ENCODE measurements around the gene CHRNA7.

GRCh38 chr15:32060706-32061105, 30.4 kb downstream of the CHRNA7 start:
- no peak for TF ChIP-seq CTCF (IDR thresholded peaks at IDR 0.05)
- TF ChIP-seq POLR2A (IDR thresholded peaks at IDR 0.05): no peak

Measured in uterus (tissue), 2 donors.